RWPE1 (cell line): Measurements from ENCODE around the gene NSG1.

Experiments
- CTCF ChIA-PET: fragments of 350-600 bp; sonication (Branson Sonifier 250); formaldehyde crosslinking; extraction: SDS; loops from one replicate; lab custom pipeline; 2021; lab: Yijun Ruan, JAX
- POLR2A ChIA-PET: fragments of 400-600 bp; formaldehyde crosslinking; extraction: SDS; loops from one replicate; lab custom pipeline; 2020; ENCODE audit warnings: antibody characterized with exemption; ENCODE audit not compliant: low non-redundant PET; lab: Yijun Ruan, JAX
- DNase-seq: peaks from one replicate; pipeline ENCODE4 v3.0.0; 2012; ENCODE audit warnings: low spot score
- H3K27ac ChIP-seq: fragments of 450-650 bp; 2 replicates; pipeline ENCODE4 v1.5.1; 2017
- TF ChIP-seq, protein P1 (sequence below): fragments of 450-650 bp; conservative IDR thresholded peaks from 2 replicates; pipeline ENCODE4 v1.5.1; 2017; ENCODE audit warnings: low read depth, mild to moderate bottlenecking

The NSG1 gene

GRCh38 chr4:4384837-4385236 lies 2.1 kb upstream of the NSG1 start:
- CTCF ChIA-PET, result interaction anchor here (0.5 to 1.9 kb wide), 4 partner anchors 11 to 647 kb away, joined by 4 to 6 read pairs (median 4); no protein-coding TSS in a partner anchor
- no peak for DNase-seq
- POLR2A ChIA-PET, result no interaction called here
- TF ChIP-seq, protein P1, sequence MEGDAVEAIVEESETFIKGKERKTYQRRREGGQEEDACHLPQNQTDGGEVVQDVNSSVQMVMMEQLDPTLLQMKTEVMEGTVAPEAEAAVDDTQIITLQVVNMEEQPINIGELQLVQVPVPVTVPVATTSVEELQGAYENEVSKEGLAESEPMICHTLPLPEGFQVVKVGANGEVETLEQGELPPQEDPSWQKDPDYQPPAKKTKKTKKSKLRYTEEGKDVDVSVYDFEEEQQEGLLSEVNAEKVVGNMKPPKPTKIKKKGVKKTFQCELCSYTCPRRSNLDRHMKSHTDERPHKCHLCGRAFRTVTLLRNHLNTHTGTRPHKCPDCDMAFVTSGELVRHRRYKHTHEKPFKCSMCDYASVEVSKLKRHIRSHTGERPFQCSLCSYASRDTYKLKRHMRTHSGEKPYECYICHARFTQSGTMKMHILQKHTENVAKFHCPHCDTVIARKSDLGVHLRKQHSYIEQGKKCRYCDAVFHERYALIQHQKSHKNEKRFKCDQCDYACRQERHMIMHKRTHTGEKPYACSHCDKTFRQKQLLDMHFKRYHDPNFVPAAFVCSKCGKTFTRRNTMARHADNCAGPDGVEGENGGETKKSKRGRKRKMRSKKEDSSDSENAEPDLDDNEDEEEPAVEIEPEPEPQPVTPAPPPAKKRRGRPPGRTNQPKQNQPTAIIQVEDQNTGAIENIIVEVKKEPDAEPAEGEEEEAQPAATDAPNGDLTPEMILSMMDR, result no peak; the same call in 1 of the 2 replicates
- H3K27ac ChIP-seq, result no peak overlapping the region

DNA sequence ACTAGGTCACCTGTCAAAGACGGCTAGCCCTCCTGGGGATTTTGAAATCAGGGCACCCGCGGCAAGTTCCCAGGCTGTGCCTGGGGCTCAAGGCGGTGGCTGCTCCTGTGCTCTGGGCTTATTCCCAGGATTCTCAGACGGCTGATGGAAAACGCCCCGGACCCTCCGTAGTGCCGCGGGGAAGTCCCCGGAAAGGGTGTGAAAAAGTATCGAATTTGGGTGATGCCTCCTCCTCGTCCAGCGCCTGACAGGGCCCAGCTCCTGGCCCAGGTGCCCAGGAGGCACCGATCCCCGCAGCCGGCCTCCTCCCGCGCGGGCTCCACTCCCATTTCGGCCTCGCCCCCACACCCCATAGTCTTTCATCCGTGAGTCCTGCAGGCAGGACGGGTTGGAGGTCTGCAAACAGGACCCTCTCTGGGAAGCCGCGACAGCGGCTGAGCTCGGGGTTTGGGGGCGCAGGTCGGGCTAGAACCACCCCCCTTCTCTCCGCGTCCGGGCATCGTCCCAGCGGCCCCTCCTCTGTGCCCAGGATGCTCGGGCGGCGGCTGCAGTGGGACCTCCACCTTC lies 1.1 kb upstream of the NSG1 start:
- DNase-seq, result no peak
- H3K27ac ChIP-seq, result no peak overlapping the region
- TF ChIP-seq, protein P1, result no peak
- ChIA-PET CTCF (no interaction called here), POLR2A (no interaction called here)

- TF ChIP-seq, protein P1, result no peak
- no peak for DNase-seq
- ChIA-PET CTCF (no interaction called here), POLR2A (no interaction called here)
- H3K27ac ChIP-seq, result no peak overlapping the region; the same call in 1 of the 2 replicates
These were observed 586 bp upstream of the NSG1 start for GRCh38 chr4:4386296-4386735.

GRCh38 chr4:4387531-4388310 lies 819 bp downstream of the NSG1 start:
- TF ChIP-seq, protein P1, result no peak
- H3K27ac ChIP-seq, result peak overlapping the region; percentile 6; the same call in 1 of the 2 replicates
- ChIA-PET POLR2A (no interaction called here), CTCF (interaction anchor here (0.6 kb wide), 1 partner anchor 1933 kb away, joined by 6 read pairs; no protein-coding TSS in a partner anchor)
- no peak for DNase-seq

DNA sequence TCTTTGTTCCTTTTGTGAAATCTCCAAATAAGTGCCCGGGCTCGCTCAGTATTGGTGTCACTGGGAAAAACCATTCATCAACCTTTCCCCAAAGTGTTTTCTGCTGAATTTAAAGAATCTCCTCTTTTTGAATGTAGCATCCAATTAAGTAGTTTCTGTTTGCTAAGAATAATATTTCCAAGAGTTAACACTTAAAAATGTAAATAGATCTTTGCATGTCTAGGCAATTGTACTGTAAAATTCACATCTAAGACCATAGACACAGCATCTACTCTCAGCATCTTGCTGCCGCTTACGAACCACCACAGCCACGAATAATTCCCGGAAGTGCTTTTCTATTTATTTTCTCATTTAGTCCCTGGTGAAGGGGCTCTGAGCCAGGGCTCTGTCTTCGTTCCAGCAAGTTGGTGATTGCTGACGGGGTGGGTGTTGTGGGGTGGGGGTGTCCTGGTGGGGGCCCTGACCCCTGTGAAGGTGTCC lies 1.4 kb downstream of the NSG1 start:
- ChIA-PET CTCF (no interaction called here), POLR2A (no interaction called here)
- peak overlapping the region; percentile 6; the same call in 1 of the 2 replicates for H3K27ac ChIP-seq
- TF ChIP-seq, protein P1, result no peak
- no peak for DNase-seq

DNA sequence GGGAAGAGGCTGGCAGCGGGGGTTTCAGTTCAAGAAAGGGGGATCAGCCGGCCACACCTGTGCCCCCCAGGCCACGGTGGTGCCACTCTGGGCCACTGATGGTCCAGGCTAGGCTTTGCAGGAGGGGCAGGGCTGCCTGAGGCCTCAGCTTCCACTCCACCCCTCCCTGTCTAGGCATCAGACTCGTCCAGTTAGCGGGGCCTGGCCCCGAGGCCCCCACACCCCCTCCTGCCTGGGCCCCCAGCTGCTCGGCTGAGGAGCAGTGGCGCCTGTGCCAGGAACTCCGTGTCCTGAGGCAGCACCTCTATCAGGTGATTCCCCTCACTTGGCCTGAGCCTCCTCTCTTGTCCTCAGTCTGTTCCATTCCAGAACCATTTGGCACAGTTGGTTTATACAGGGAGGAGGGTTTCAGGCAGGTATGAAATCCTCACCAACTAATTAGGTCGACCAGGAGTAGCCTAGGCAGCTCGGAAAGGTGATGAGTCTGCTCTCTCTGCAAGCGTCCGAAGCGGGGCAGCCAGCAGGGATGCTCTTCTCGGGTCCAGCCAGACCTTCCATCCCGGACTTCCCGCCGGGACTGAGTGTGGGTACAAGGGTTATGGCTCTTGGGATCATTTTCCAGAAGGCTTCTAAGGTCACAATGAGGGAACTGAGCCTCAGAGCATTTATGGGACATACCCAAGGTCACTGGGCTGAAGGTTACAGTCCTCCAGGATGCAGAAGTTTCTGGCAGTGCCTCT lies 2.1 kb downstream of the NSG1 start:
- TF ChIP-seq, protein P1, result no peak
- ChIA-PET CTCF (no interaction called here), POLR2A (no interaction called here)
- no peak overlapping the region for H3K27ac ChIP-seq
- no peak for DNase-seq
